MM.1S (cell line): ENCODE measurements around the gene SFXN5.

ENCODE experiments used
- CTCF ChIP-seq: fragments of 300-600 bp; sonication (generic); IDR thresholded peaks from 2 replicates; pipeline ENCODE4 v1.5.1; 2016; ENCODE audit warnings: antibody characterized with exemption, low read length, mixed read lengths
- EZH2 ChIP-seq: fragments of 300-600 bp; sonication (generic); optimal IDR thresholded peaks from 2 replicates; pipeline ENCODE3; 2017; ENCODE audit warnings: low read depth, mild to moderate bottlenecking, antibody characterized with exemption, low read length, mixed read lengths

GRCh38 chr2:72993933-72994280 lies 77.6 kb downstream of the SFXN5 start:
- TF ChIP-seq CTCF (no peak), EZH2 (no peak)
